ENCODE results near the gene KRTCAP2.
A peak's percentile ranks its signal among the peaks of the same experiment; 100 is the strongest.

The KRTCAP2 gene

DNA sequence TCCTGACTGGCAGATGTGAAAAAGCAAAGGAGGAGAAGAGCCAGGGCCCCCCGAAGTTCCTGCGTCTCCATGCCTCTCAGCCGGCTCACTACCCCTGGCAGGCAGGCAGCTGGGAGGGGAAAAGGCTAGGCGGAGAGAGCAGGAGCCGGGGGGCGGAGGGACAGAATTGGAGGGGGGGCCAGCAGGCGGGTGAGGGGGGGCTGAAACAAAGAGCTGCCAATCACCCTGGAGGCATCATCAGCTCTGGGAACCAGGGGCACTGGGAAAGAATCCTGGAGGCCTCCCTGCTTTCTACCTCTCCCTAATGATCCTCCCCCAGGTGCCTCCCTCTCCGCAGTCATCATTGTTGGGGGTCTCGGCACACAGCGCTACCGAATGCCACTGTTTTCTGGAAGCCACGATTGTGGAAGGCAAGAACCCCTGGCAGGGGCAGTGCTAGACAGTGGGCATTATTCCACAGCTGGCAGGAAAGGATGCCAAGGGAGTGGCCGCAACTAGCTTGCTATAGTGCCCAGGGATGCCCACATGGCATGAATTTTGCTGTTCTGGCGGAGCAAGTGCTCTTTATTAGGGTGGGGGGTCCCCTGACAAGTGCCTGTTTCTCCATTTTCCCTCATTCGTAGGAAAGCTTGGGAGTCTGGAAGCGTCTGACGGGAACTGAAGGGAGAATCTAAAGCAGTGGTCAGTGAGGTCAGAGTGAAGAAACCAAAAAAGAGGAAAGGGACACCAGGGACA, 34.9 kb upstream of the KRTCAP2 start, which contains the start of gene THBS3:
Gene THBS3 (minus strand): TSS at position 92 of the 735 bp plus-strand sequence. CDS start 21 bp downstream, at position 71.
- Histone ChIP-seq H3K4me3 (ENCODE audit: low read length) (peak within 1 kb of the TSS; percentile 90), H3K4me2 (ENCODE audit: low read length) (peak within 1 kb of the TSS; percentile 96), H3K9ac (ENCODE audit: low read depth, low read length) (peak within 1 kb of the TSS; percentile 100), H3K4me1 (ENCODE audit: control insufficient read depth, insufficient read depth, low read length) (peaks cover 15% of the 10 kb centered on the region), H3K9me3 (replicated peaks; ENCODE audit: low read length) (no peaks in the 10 kb centered on the region), H3K36me3 (ENCODE audit: insufficient read depth, low read length) (peaks cover 5% of the 10 kb centered on the region), H3K27me3 (ENCODE audit: control insufficient read depth, insufficient read depth, low read length) (no peaks in the 10 kb centered on the region)

DNA sequence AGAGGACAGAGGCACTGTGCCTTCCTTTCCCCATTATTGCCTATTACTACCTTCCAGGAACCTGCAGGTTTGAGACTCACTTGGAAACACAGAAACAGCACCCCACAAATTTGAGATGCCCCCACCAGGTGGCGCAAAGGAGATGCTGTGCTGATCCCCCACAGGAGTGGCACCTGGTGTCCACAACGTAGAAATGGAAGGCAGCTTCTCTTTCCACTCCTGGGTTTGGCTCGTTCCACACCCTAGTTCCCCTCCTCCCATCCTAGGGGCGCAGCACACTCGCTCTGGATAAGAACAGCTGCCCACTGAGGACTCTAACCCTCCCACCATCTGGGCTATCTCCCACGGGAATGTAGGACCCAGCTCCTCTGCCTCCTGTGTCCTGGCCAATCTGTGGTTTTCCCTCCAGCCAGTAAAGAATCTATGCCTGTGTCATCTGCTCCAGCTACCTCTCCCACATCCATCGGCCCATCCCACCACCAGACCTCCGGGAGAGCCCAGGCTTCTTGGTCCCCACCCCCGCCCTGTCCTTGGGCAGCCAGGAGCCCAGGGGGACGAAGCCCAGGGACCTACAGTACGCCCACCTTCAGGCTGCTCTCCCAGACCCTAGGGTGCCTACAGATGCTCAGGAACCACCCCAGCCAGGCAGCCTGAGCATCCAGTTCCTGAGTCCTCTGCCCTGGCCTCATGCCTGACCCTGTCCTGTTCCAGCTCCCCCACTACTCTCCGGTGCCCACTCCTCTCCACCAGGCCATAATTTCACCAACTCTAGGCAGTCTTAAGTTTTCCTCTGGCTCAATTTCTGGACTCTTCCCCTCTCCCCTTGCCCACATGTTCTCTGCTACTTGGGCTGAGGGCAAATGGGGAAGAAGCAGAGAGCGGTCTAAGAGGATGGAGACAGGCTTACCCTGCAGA, 34.0 kb upstream of the KRTCAP2 start:
- H3K4me2 ChIP-seq (ENCODE audit: low read length), result peak overlapping the region; percentile 96
- H3K9me3 ChIP-seq (replicated peaks; ENCODE audit: low read length), result no peaks in the 10 kb centered on the region
- peak overlapping the region; percentile 100 for H3K9ac ChIP-seq (ENCODE audit: low read depth, low read length)
- no peaks in the 10 kb centered on the region for H3K27me3 ChIP-seq (ENCODE audit: control insufficient read depth, insufficient read depth, low read length)
- peak overlapping the region; percentile 90 for H3K4me3 ChIP-seq (ENCODE audit: low read length)
- peaks cover 5% of the 10 kb centered on the region for H3K36me3 ChIP-seq (ENCODE audit: insufficient read depth, low read length)
- H3K4me1 ChIP-seq (ENCODE audit: control insufficient read depth, insufficient read depth, low read length), result peaks cover 15% of the 10 kb centered on the region

DNA sequence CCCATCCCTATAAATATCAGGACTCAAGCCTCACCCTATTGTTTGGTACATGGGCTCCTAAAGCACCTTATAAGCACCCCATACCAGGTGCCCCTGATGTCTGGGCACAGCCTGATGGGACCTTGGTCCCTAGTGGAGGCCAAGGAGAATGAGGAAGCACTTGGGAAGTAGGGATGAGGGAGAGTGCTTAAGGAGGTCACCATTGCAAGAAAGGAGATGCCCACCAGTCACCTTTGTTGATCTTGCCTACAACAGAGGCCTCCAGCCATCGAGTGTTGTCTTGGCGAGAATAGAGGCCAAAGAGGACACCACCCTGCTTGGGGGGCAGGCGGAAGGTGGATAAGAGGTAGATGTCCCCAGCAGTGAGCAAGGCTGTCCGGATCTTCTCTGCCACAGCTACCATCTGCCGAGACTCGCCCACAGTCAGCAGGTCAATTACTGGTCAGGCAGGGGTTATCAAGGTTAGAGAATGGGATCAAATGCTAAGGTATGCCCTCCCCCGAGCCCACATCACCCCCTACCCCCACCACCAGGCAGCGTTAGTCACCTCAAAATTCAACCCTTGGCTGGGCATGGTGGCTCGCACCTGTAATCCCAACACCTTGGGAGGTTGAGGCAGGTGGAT, 33.0 kb upstream of the KRTCAP2 start:
- H3K4me2 ChIP-seq (ENCODE audit: low read length), result no peak overlapping the region
- peaks cover 8% of the 10 kb centered on the region for H3K36me3 ChIP-seq (ENCODE audit: insufficient read depth, low read length)
- no peak overlapping the region for H3K4me3 ChIP-seq (ENCODE audit: low read length)
- H3K27me3 ChIP-seq (ENCODE audit: control insufficient read depth, insufficient read depth, low read length), result no peaks in the 10 kb centered on the region
- no peak overlapping the region for H3K9ac ChIP-seq (ENCODE audit: low read depth, low read length)
- H3K9me3 ChIP-seq (replicated peaks; ENCODE audit: low read length), result no peaks in the 10 kb centered on the region
- H3K4me1 ChIP-seq (ENCODE audit: control insufficient read depth, insufficient read depth, low read length), result peaks cover 15% of the 10 kb centered on the region

DNA sequence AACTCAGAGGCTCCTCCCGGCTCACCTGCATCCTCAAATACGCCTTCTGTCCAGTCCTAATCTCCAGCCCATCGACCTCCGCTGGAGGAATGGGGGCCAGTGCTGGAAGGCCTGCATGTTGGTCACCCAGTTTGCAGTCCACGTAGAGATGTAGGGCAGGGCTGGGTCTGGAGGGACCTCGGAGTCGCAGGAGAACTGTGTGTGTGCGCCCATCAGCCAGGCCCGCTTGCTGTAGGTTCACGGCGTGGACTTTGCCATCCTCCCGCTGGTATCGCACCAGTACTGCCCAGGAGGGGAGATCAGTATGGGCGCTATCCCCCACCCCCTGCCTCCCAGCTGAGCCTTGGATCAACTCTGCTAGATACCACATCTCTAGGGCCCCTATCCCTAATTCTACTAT, 31.9 kb upstream of the KRTCAP2 start:
- no peak overlapping the region for H3K9ac ChIP-seq (ENCODE audit: low read depth, low read length)
- no peak overlapping the region for H3K4me3 ChIP-seq (ENCODE audit: low read length)
- H3K36me3 ChIP-seq (ENCODE audit: insufficient read depth, low read length), result peaks cover 3% of the 10 kb centered on the region
- H3K4me1 ChIP-seq (ENCODE audit: control insufficient read depth, insufficient read depth, low read length), result peaks cover 15% of the 10 kb centered on the region
- H3K4me2 ChIP-seq (ENCODE audit: low read length), result no peak overlapping the region
- H3K9me3 ChIP-seq (replicated peaks; ENCODE audit: low read length), result no peaks in the 10 kb centered on the region
- H3K27me3 ChIP-seq (ENCODE audit: control insufficient read depth, insufficient read depth, low read length), result no peaks in the 10 kb centered on the region

DNA sequence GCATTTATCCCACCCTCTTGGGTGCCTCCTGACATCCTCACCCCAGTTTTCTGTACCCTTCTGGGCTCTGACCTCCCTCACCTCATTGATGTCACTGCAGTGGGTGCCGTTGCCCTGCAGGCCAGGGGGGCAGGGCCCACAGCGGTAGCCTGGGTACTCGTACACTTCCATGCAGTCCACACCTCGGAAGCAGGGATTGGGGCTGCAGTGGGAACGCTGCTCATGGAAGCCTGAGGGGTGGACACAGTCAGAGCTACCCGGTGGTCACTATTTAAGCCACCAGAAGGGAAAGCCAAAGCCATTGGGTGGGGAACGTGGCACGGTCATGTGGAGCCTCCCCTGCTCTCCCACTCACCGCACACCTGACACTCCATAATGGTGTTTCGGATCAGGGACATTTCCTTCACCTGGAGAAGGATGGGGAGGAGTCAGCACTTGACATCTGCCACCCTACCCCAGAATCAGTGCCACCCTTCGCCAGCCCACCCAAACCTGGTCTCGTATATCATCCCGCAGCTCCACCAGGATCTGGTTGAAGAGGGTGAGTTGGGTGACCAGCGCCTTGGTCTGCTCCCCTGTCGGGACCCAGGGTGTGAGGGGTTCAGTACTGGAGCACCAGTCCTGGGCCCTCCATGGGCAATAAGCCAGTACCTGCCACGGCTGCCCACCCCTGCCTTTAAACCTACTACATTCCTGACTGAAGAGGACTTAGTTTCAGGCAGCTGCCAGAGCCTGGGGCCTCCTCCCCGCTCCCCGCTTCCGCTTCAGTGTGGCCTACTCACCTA, 29.8 kb upstream of the KRTCAP2 start:
- Histone ChIP-seq H3K4me2 (ENCODE audit: low read length) (no peak overlapping the region), H3K9me3 (replicated peaks; ENCODE audit: low read length) (no peaks in the 10 kb centered on the region), H3K4me1 (ENCODE audit: control insufficient read depth, insufficient read depth, low read length) (peaks cover 10% of the 10 kb centered on the region), H3K9ac (ENCODE audit: low read depth, low read length) (no peak overlapping the region), H3K36me3 (ENCODE audit: insufficient read depth, low read length) (peaks cover 10% of the 10 kb centered on the region), H3K27me3 (ENCODE audit: control insufficient read depth, insufficient read depth, low read length) (no peaks in the 10 kb centered on the region), H3K4me3 (ENCODE audit: low read length) (no peak overlapping the region)

DNA sequence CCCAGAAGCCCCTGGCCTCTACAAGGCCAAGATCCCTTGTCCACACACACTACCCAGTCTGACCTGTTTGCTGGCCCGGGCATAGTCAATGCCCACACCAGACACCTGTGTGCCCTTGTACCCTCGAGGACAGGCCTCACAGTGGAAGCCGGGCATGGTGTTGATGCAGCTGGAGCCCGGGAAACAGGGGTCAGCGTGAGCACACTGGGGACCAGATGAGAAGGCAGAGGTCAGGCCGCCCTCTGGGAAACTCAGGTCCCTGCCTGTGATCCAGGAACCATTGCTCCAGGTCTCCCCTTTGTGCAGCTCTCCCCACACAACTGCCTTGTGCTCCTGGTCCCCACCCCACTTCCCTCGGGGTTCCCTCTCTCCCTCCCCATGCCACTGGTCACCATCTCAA, 29.1 kb upstream of the KRTCAP2 start:
- Histone ChIP-seq H3K9me3 (replicated peaks; ENCODE audit: low read length) (no peaks in the 10 kb centered on the region), H3K36me3 (ENCODE audit: insufficient read depth, low read length) (peaks cover 12% of the 10 kb centered on the region), H3K27me3 (ENCODE audit: control insufficient read depth, insufficient read depth, low read length) (no peaks in the 10 kb centered on the region), H3K4me2 (ENCODE audit: low read length) (no peak overlapping the region), H3K4me1 (ENCODE audit: control insufficient read depth, insufficient read depth, low read length) (peaks cover 3% of the 10 kb centered on the region), H3K9ac (ENCODE audit: low read depth, low read length) (no peak overlapping the region), H3K4me3 (ENCODE audit: low read length) (no peak overlapping the region)

DNA sequence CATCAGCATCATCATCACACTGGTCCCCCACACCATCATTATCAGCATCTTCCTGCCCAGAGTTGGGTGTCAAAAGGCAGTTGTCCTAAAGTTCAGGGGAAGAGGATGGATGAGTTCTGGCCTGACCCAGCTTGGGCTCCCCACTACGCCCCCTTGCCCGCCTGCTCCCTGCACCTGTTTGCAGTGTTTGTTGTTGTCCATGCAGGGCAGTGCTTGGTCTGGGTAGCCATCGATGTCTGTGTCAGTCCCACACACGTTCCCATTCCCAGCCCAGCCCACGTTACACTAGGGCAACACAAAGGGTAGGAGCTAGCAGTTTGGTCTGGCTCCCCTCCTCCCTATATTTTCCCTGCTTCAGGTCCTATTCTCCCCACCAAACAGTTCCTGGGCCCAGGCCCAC, 27.8 kb upstream of the KRTCAP2 start:
- Histone ChIP-seq H3K9ac (ENCODE audit: low read depth, low read length) (no peak overlapping the region), H3K4me2 (ENCODE audit: low read length) (no peak overlapping the region), H3K4me1 (ENCODE audit: control insufficient read depth, insufficient read depth, low read length) (peaks cover 3% of the 10 kb centered on the region), H3K4me3 (ENCODE audit: low read length) (no peak overlapping the region), H3K36me3 (ENCODE audit: insufficient read depth, low read length) (peaks cover 12% of the 10 kb centered on the region), H3K27me3 (ENCODE audit: control insufficient read depth, insufficient read depth, low read length) (no peaks in the 10 kb centered on the region), H3K9me3 (replicated peaks; ENCODE audit: low read length) (no peaks in the 10 kb centered on the region)

DNA sequence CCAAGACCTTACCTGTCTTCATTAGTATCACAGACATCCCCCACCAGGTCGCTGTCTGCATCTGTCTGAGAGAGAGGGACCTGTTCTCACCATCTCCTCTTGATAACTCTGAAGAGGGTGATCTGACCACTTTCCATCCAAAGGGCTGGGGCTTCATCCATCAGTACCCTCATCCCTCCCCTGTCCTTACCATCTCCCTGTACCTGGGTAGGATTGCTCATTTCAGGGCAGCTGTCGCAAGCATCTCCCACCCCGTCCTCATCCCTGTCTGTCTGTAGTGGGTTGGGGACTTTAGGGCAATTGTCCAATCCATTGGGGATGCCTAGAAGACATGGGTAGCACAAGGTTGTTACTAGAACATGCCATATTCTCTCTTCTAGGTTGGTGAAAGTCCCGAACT, 26.7 kb upstream of the KRTCAP2 start:
- Histone ChIP-seq H3K4me3 (ENCODE audit: low read length) (no peak overlapping the region), H3K36me3 (ENCODE audit: insufficient read depth, low read length) (peaks cover 12% of the 10 kb centered on the region), H3K9me3 (replicated peaks; ENCODE audit: low read length) (no peaks in the 10 kb centered on the region), H3K27me3 (ENCODE audit: control insufficient read depth, insufficient read depth, low read length) (no peaks in the 10 kb centered on the region), H3K4me1 (ENCODE audit: control insufficient read depth, insufficient read depth, low read length) (peaks cover 10% of the 10 kb centered on the region), H3K4me2 (ENCODE audit: low read length) (no peak overlapping the region), H3K9ac (ENCODE audit: low read depth, low read length) (no peak overlapping the region)

DNA sequence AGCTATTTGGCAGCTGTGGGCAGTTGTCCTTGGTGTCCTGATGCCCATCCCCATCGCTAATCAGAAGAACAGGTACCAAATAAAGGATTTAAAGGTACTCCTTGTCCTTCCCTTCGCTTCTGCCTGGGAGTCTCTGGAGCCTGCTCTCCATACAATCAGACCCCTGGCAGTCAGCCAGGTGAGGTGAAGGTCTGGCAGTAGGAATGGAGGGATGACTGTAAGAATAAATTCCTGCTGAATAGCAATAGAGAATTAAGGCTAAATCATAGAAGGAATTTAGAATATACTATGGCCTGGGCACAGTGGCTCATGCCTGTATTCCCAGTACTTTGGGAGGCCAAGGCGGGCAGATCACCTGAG, 25.4 kb upstream of the KRTCAP2 start:
- H3K9ac ChIP-seq (ENCODE audit: low read depth, low read length), result no peak overlapping the region

DNA sequence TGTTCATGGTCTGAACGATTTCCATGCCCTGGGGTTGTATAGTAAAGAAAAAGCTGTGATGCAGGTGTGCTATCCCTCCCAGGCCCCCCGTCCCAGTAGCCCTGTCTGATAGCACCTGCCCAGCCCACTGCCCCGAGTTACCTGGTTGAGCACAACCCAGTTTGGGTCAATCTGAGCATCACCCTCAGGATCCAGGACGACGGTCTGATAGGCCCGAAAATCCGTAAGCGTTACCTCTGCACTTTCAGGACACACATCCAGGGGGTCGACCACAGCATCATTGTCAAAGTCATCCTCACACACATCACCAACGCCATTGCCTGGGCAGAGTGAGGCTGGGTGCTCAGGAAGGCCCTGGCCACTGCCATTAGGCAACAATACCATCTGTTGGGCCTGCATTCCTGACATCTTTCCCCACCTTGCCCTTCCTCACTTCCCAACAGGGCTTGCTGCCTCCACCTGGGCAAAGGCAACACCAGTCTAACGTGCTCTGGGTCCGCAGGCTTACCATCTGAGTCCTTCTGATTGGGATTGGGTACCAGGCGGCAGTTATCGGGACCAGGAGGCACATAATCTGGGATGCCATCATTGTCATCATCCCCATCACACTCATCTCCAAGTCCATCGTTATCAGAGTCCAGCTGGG, 24.9 kb upstream of the KRTCAP2 start:
- Histone ChIP-seq H3K4me3 (ENCODE audit: low read length) (no peak overlapping the region), H3K4me1 (ENCODE audit: control insufficient read depth, insufficient read depth, low read length) (peaks cover 26% of the 10 kb centered on the region), H3K9ac (ENCODE audit: low read depth, low read length) (no peak overlapping the region), H3K4me2 (ENCODE audit: low read length) (no peak overlapping the region), H3K27me3 (ENCODE audit: control insufficient read depth, insufficient read depth, low read length) (no peaks in the 10 kb centered on the region), H3K9me3 (replicated peaks; ENCODE audit: low read length) (no peaks in the 10 kb centered on the region), H3K36me3 (ENCODE audit: insufficient read depth, low read length) (peaks cover 12% of the 10 kb centered on the region)

More for the DNA sequence above, 25.4 kb upstream of the KRTCAP2 start:
- H3K36me3 ChIP-seq (ENCODE audit: insufficient read depth, low read length), result peaks cover 12% of the 10 kb centered on the region
- H3K4me1 ChIP-seq (ENCODE audit: control insufficient read depth, insufficient read depth, low read length), result peaks cover 21% of the 10 kb centered on the region
- no peak overlapping the region for H3K4me3 ChIP-seq (ENCODE audit: low read length)
- no peaks in the 10 kb centered on the region for H3K9me3 ChIP-seq (replicated peaks; ENCODE audit: low read length)
- H3K27me3 ChIP-seq (ENCODE audit: control insufficient read depth, insufficient read depth, low read length), result no peaks in the 10 kb centered on the region
- no peak overlapping the region for H3K4me2 ChIP-seq (ENCODE audit: low read length)
